ENCODE measurements around the gene CEP290. TPM values are rescaled to one million over a fixed set of nuclear protein-coding genes. Genes with fewer than 3 reads are reported as not detected.

Gene CEP290
- total RNA-seq, 1 experiment from 2014 or later = 9.6 TPM

DNA sequence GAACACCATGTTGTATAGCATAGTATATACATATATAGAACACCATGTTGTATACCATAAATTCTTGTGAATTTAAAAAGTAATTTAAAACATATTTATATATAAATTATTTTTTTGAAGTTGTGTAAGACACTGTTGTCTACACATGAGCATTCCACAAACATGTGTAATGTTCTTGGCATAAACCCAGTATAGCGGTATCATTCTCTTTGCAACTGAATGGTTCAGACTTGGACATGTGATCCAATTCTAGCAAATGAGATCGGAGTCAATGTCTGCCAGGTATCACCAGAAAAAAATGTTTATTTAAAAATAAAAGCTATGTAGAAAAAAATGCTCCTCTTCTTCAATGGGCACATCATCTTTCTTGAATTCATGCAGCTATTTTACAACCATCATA, 33.9 kb downstream of the CEP290 start (continued):
- TF ChIP-seq, protein P1, sequence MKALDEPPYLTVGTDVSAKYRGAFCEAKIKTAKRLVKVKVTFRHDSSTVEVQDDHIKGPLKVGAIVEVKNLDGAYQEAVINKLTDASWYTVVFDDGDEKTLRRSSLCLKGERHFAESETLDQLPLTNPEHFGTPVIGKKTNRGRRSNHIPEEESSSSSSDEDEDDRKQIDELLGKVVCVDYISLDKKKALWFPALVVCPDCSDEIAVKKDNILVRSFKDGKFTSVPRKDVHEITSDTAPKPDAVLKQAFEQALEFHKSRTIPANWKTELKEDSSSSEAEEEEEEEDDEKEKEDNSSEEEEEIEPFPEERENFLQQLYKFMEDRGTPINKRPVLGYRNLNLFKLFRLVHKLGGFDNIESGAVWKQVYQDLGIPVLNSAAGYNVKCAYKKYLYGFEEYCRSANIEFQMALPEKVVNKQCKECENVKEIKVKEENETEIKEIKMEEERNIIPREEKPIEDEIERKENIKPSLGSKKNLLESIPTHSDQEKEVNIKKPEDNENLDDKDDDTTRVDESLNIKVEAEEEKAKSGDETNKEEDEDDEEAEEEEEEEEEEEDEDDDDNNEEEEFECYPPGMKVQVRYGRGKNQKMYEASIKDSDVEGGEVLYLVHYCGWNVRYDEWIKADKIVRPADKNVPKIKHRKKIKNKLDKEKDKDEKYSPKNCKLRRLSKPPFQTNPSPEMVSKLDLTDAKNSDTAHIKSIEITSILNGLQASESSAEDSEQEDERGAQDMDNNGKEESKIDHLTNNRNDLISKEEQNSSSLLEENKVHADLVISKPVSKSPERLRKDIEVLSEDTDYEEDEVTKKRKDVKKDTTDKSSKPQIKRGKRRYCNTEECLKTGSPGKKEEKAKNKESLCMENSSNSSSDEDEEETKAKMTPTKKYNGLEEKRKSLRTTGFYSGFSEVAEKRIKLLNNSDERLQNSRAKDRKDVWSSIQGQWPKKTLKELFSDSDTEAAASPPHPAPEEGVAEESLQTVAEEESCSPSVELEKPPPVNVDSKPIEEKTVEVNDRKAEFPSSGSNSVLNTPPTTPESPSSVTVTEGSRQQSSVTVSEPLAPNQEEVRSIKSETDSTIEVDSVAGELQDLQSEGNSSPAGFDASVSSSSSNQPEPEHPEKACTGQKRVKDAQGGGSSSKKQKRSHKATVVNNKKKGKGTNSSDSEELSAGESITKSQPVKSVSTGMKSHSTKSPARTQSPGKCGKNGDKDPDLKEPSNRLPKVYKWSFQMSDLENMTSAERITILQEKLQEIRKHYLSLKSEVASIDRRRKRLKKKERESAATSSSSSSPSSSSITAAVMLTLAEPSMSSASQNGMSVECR (CRISPR knock-in tag; IDR thresholded peaks at IDR 0.05; ENCODE audit: borderline replicate concordance) = no peak
- no peak for TF ChIP-seq FOXP1 (CRISPR knock-in tag; IDR thresholded peaks at IDR 0.05; ENCODE audit: borderline replicate concordance)
- TF ChIP-seq ZBTB21 (CRISPR knock-in tag; IDR thresholded peaks at IDR 0.05; ENCODE audit: borderline replicate concordance) = no peak
- no peak for TF ChIP-seq GABPB1 (CRISPR knock-in tag; IDR thresholded peaks at IDR 0.05)
- no peak for TF ChIP-seq ZNF263 (CRISPR knock-in tag; IDR thresholded peaks at IDR 0.05; ENCODE audit: low read depth)
- TF ChIP-seq, protein P2, sequence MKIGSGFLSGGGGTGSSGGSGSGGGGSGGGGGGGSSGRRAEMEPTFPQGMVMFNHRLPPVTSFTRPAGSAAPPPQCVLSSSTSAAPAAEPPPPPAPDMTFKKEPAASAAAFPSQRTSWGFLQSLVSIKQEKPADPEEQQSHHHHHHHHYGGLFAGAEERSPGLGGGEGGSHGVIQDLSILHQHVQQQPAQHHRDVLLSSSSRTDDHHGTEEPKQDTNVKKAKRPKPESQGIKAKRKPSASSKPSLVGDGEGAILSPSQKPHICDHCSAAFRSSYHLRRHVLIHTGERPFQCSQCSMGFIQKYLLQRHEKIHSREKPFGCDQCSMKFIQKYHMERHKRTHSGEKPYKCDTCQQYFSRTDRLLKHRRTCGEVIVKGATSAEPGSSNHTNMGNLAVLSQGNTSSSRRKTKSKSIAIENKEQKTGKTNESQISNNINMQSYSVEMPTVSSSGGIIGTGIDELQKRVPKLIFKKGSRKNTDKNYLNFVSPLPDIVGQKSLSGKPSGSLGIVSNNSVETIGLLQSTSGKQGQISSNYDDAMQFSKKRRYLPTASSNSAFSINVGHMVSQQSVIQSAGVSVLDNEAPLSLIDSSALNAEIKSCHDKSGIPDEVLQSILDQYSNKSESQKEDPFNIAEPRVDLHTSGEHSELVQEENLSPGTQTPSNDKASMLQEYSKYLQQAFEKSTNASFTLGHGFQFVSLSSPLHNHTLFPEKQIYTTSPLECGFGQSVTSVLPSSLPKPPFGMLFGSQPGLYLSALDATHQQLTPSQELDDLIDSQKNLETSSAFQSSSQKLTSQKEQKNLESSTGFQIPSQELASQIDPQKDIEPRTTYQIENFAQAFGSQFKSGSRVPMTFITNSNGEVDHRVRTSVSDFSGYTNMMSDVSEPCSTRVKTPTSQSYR (CRISPR knock-in tag; IDR thresholded peaks at IDR 0.05) = no peak

DNA sequence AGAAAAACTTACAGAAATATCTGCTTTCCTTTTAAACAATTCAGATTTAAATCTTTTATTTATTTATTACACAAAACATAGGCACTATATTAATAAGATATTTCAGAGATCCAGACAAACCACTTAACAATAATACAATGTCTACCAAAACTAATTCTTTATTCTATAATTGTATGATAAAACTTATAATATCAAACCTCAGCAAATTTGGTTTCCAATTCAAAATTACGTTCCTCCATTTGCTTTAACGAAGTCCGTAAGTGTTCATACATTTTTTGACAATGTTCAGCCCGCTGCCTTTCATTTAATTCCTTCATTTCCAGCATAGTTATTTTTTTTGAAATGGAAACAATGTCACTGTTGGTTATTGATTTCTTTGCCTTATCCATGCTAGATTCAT, 48.3 kb downstream of the CEP290 start:
- no peaks in the 10 kb centered on the region for H3K4me1 Mint-ChIP-seq
- ATAC-seq (no peak), DNase-seq (ENCODE audit: low spot score) (no peak)
- TF ChIP-seq, protein P3, sequence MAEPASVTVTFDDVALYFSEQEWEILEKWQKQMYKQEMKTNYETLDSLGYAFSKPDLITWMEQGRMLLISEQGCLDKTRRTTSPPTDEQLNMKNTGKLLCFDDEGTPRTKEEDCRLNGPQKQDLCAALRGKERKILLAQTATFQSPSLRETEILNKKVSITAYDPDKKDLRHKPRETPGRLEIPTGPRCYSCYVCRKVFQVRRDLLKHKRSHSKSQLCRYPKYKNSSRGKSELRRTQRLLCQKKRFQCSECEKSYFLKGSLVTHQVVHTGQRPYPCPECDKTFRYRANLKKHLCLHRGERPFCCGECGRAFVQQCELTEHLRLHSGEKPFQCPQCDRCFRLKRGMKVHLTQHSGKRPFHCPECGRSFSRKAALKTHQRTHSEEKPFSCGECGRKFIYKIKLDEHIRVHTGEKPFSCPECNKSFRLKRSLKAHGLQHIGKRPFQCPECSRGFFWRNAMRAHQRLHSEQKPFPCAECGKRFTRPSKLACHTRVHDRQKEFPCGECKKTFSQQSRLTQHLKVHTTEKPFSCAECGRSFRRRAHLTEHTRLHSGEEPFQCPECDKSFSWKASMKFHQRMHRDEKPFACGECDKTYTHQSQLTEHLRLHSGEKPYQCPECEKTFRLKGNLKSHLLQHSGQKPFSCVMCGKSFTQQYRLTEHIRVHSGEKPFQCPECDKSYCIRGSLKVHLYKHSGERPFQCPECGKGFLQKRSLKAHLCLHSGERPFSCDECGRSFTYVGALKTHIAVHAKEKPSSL (CRISPR knock-in tag; conservative IDR thresholded peaks at IDR 0.05) = no peak
- no peak for TF ChIP-seq FOXP1 (CRISPR knock-in tag; IDR thresholded peaks at IDR 0.05; ENCODE audit: borderline replicate concordance)
- TF ChIP-seq FOXK1 (CRISPR knock-in tag; IDR thresholded peaks at IDR 0.05) = no peak
- TF ChIP-seq FOXJ3 (CRISPR knock-in tag; IDR thresholded peaks at IDR 0.05; ENCODE audit: borderline replicate concordance) = no peak
- TF ChIP-seq, protein P4, sequence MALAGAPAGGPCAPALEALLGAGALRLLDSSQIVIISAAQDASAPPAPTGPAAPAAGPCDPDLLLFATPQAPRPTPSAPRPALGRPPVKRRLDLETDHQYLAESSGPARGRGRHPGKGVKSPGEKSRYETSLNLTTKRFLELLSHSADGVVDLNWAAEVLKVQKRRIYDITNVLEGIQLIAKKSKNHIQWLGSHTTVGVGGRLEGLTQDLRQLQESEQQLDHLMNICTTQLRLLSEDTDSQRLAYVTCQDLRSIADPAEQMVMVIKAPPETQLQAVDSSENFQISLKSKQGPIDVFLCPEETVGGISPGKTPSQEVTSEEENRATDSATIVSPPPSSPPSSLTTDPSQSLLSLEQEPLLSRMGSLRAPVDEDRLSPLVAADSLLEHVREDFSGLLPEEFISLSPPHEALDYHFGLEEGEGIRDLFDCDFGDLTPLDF (CRISPR knock-in tag; IDR thresholded peaks at IDR 0.05) = no peak
- TF ChIP-seq ESRRA (CRISPR knock-in tag; IDR thresholded peaks at IDR 0.05; ENCODE audit: borderline replicate concordance) = no peak
- TF ChIP-seq, protein P5, sequence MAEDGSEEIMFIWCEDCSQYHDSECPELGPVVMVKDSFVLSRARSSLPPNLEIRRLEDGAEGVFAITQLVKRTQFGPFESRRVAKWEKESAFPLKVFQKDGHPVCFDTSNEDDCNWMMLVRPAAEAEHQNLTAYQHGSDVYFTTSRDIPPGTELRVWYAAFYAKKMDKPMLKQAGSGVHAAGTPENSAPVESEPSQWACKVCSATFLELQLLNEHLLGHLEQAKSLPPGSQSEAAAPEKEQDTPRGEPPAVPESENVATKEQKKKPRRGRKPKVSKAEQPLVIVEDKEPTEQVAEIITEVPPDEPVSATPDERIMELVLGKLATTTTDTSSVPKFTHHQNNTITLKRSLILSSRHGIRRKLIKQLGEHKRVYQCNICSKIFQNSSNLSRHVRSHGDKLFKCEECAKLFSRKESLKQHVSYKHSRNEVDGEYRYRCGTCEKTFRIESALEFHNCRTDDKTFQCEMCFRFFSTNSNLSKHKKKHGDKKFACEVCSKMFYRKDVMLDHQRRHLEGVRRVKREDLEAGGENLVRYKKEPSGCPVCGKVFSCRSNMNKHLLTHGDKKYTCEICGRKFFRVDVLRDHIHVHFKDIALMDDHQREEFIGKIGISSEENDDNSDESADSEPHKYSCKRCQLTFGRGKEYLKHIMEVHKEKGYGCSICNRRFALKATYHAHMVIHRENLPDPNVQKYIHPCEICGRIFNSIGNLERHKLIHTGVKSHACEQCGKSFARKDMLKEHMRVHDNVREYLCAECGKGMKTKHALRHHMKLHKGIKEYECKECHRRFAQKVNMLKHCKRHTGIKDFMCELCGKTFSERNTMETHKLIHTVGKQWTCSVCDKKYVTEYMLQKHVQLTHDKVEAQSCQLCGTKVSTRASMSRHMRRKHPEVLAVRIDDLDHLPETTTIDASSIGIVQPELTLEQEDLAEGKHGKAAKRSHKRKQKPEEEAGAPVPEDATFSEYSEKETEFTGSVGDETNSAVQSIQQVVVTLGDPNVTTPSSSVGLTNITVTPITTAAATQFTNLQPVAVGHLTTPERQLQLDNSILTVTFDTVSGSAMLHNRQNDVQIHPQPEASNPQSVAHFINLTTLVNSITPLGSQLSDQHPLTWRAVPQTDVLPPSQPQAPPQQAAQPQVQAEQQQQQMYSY (CRISPR knock-in tag; IDR thresholded peaks at IDR 0.05) = no peak
- no peak for TF ChIP-seq KAT7 (CRISPR knock-in tag; IDR thresholded peaks at IDR 0.05; ENCODE audit: borderline replicate concordance)
- no peak for TF ChIP-seq ATF1 (CRISPR knock-in tag; IDR thresholded peaks at IDR 0.05)
- TF ChIP-seq PRRX2 (CRISPR knock-in tag; IDR thresholded peaks at IDR 0.05) = no peak
- TF ChIP-seq, protein P6, sequence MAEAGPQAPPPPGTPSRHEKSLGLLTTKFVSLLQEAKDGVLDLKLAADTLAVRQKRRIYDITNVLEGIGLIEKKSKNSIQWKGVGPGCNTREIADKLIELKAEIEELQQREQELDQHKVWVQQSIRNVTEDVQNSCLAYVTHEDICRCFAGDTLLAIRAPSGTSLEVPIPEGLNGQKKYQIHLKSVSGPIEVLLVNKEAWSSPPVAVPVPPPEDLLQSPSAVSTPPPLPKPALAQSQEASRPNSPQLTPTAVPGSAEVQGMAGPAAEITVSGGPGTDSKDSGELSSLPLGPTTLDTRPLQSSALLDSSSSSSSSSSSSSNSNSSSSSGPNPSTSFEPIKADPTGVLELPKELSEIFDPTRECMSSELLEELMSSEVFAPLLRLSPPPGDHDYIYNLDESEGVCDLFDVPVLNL (CRISPR knock-in tag; IDR thresholded peaks at IDR 0.05; ENCODE audit: borderline replicate concordance, low read depth) = no peak
- no peak for TF ChIP-seq JUN (CRISPR knock-in tag; IDR thresholded peaks at IDR 0.05)
- POLR2A ChIA-PET = no interaction called here
- H3K27ac Mint-ChIP-seq = no peak overlapping the region
- no peaks in the 10 kb centered on the region for H3K9me3 Mint-ChIP-seq
- H3K4me3 Mint-ChIP-seq = no peak overlapping the region
- H3K27me3 Mint-ChIP-seq (ENCODE audit: low read depth) = no peaks in the 10 kb centered on the region
- CTCF ChIA-PET = no interaction called here
- H3K36me3 Mint-ChIP-seq = peaks cover 4% of the 10 kb centered on the region

All from WTC11 (cell line).